HUES64 (cell line): ENCODE data around the gene SYNGR4.

Source experiments
- H3K27ac ChIP-seq: 2 replicates; pipeline ENCODE4 v1.7.0; 2013; ENCODE audit warnings: low read depth, low read length, inconsistent platforms
- H3K27me3 ChIP-seq: 2 replicates; pipeline ENCODE4 v1.6.1; 2013; ENCODE audit warnings: mild to moderate bottlenecking, low read length; ENCODE audit not compliant: insufficient read depth
- H3K36me3 ChIP-seq: 2 replicates; pipeline ENCODE4 v1.6.1; 2013; ENCODE audit warnings: mild to moderate bottlenecking, low read length; ENCODE audit not compliant: insufficient read depth
- H3K4me1 ChIP-seq: 2 replicates; pipeline ENCODE4 v1.6.1; 2013; ENCODE audit warnings: mild to moderate bottlenecking, low read length, moderate library complexity; ENCODE audit not compliant: insufficient read depth
- H3K4me3 ChIP-seq: 2 replicates; pipeline ENCODE4 v1.5.1; 2013; ENCODE audit warnings: mild to moderate bottlenecking, low read length, moderate library complexity
- H3K9ac ChIP-seq: 2 replicates; pipeline ENCODE4 v1.6.1; 2013; ENCODE audit warnings: mild to moderate bottlenecking, low read depth, low read length
- H3K9me3 ChIP-seq: 2 replicates; pipeline ENCODE4 v1.6.1; 2013; ENCODE audit warnings: low read depth, low read length; ENCODE audit not compliant: insufficient read depth
- WGBS: fragments of 150-250, 120-280 bp; methylation state at CpG from one replicate; pipeline ENCODE4 v1.1.7; 2013; ENCODE audit warnings: missing lambda C conversion rate; 5-methylcytosine and 5-hydroxymethylcytosine counted together

SYNGR4 gene

GRCh38 chr19:48330012-48330681 lies 34.0 kb upstream of the SYNGR4 start:
- Histone ChIP-seq H3K27ac (no peak overlapping the region), H3K9me3 (no peaks in the 10 kb centered on the region), H3K36me3 (no peaks in the 10 kb centered on the region), H3K4me1 (peaks cover 14% of the 10 kb centered on the region), H3K4me3 (peak overlapping the region; percentile 58), H3K9ac (no peak overlapping the region), H3K27me3 (0 out of 2 replicates have a peak, but pooled peaks cover 2% of the 10 kb centered on the region)
- WGBS: 68% methylated on average over 41 of the region's 41 CpGs

- Histone ChIP-seq H3K27ac (no peak overlapping the region; the same call in 1 of the 2 replicates), H3K9ac (no peak overlapping the region), H3K9me3 (no peaks in the 10 kb centered on the region), H3K4me1 (peaks cover 14% of the 10 kb centered on the region), H3K27me3 (0 out of 2 replicates have a peak, but pooled peaks cover 3% of the 10 kb centered on the region), H3K4me3 (peak overlapping the region; percentile 52), H3K36me3 (no peaks in the 10 kb centered on the region)
- 75% methylated on average over 6 of the region's 6 CpGs for WGBS
Measured at GRCh38 chr19:48332351-48332661, 31.9 kb upstream of the SYNGR4 start.

GRCh38 chr19:48332662-48333466 lies 31.3 kb upstream of the SYNGR4 start:
- H3K4me1 ChIP-seq: peaks cover 14% of the 10 kb centered on the region
- H3K36me3 ChIP-seq: no peaks in the 10 kb centered on the region
- H3K27ac ChIP-seq: no peak overlapping the region; the same call in 1 of the 2 replicates
- H3K27me3 ChIP-seq: 0 out of 2 replicates have a peak, but pooled peaks cover 3% of the 10 kb centered on the region
- peak overlapping the region; percentile 52 for H3K4me3 ChIP-seq
- no peaks in the 10 kb centered on the region for H3K9me3 ChIP-seq
- 8% methylated on average over 25 of the region's 25 CpGs for WGBS
- H3K9ac ChIP-seq: no peak overlapping the region

- H3K27ac ChIP-seq: peak overlapping the region; percentile 64; the same call in 1 of the 2 replicates
- H3K9me3 ChIP-seq: no peaks in the 10 kb centered on the region
- WGBS: 7% methylated on average over 54 of the region's 54 CpGs
- H3K27me3 ChIP-seq: 0 out of 2 replicates have a peak, but pooled peaks cover 3% of the 10 kb centered on the region
- peaks cover 14% of the 10 kb centered on the region for H3K4me1 ChIP-seq
- H3K4me3 ChIP-seq: peak overlapping the region; percentile 52
- no peaks in the 10 kb centered on the region for H3K36me3 ChIP-seq
- peak overlapping the region; percentile 55; the same call in 1 of the 2 replicates for H3K9ac ChIP-seq
Measured at GRCh38 chr19:48333467-48334384, 30.4 kb upstream of the SYNGR4 start.

- Histone ChIP-seq H3K27me3 (0 out of 2 replicates have a peak, but pooled peaks cover 3% of the 10 kb centered on the region), H3K4me1 (peaks cover 3% of the 10 kb centered on the region; the same call in 1 of the 2 replicates), H3K27ac (no peak overlapping the region), H3K36me3 (no peaks in the 10 kb centered on the region), H3K9ac (no peak overlapping the region; the same call in 1 of the 2 replicates), H3K9me3 (no peaks in the 10 kb centered on the region), H3K4me3 (no peak overlapping the region)
- 86% methylated on average over 14 of the region's 14 CpGs for WGBS
Measured at GRCh38 chr19:48338253-48338755, 25.9 kb upstream of the SYNGR4 start.

GRCh38 chr19:48338802-48339503 lies 25.2 kb upstream of the SYNGR4 start:
- H3K9ac ChIP-seq: no peak overlapping the region
- WGBS: 91% methylated on average over 14 of the region's 14 CpGs

GRCh38 chr19:48340995-48341394 lies 23.2 kb upstream of the SYNGR4 start:
- H3K4me3 ChIP-seq: no peak overlapping the region
- no peak overlapping the region for H3K27ac ChIP-seq

More at GRCh38 chr19:48338802-48339503, 25.2 kb upstream of the SYNGR4 start:
- no peaks in the 10 kb centered on the region for H3K9me3 ChIP-seq
- no peaks in the 10 kb centered on the region for H3K4me1 ChIP-seq
- H3K36me3 ChIP-seq: no peaks in the 10 kb centered on the region
- H3K27me3 ChIP-seq: 0 out of 2 replicates have a peak, but pooled peaks cover 3% of the 10 kb centered on the region
- no peak overlapping the region for H3K4me3 ChIP-seq
- H3K27ac ChIP-seq: no peak overlapping the region

GRCh38 chr19:48341515-48342413 lies 22.4 kb upstream of the SYNGR4 start:
- Histone ChIP-seq H3K9me3 (no peaks in the 10 kb centered on the region), H3K27ac (no peak overlapping the region), H3K4me1 (no peaks in the 10 kb centered on the region), H3K36me3 (no peaks in the 10 kb centered on the region), H3K4me3 (no peak overlapping the region), H3K9ac (no peak overlapping the region), H3K27me3 (no peaks in the 10 kb centered on the region)
- WGBS: 90% methylated on average over 10 of the region's 10 CpGs

More at GRCh38 chr19:48340995-48341394, 23.2 kb upstream of the SYNGR4 start:
- Histone ChIP-seq H3K27me3 (no peaks in the 10 kb centered on the region), H3K36me3 (no peaks in the 10 kb centered on the region), H3K4me1 (no peaks in the 10 kb centered on the region), H3K9ac (no peak overlapping the region), H3K9me3 (no peaks in the 10 kb centered on the region)
- 93% methylated on average over 11 of the region's 11 CpGs for WGBS

- no peak overlapping the region for H3K9ac ChIP-seq
- 80% methylated on average over 20 of the region's 20 CpGs for WGBS
- H3K4me1 ChIP-seq: no peaks in the 10 kb centered on the region
- no peak overlapping the region for H3K27ac ChIP-seq
- H3K36me3 ChIP-seq: no peaks in the 10 kb centered on the region
- H3K9me3 ChIP-seq: no peaks in the 10 kb centered on the region
- H3K27me3 ChIP-seq: no peaks in the 10 kb centered on the region
- no peak overlapping the region for H3K4me3 ChIP-seq
Measured at GRCh38 chr19:48342414-48342738, 21.8 kb upstream of the SYNGR4 start.
